HepG2 (cell line): ENCODE results near the gene DAPL1.

Experiments used
- CREM ChIP-seq, 2 experiments: sonication (generic) in 1 of 2; formaldehyde crosslinking in 1 of 2; IDR thresholded peaks; 2 replicates each; pipeline versions ENCODE4 v1.4.0 to v1.6.1; 2016 to 2020; ENCODE audit warnings: antibody characterized with exemption in 1 of 2, mild to moderate bottlenecking in 1 of 2, missing genetic modification reagents in 1 of 2
- HMG20B ChIP-seq: conservative IDR thresholded peaks from 2 replicates; pipeline ENCODE4 v1.6.1; 2016; ENCODE audit warnings: missing genetic modification reagents, missing compliant biosample characterization
- KDM1A ChIP-seq: IDR thresholded peaks from 2 replicates; pipeline ENCODE4 v1.6.1; 2016; ENCODE audit warnings: missing compliant biosample characterization
- MIER2 ChIP-seq: IDR thresholded peaks from 2 replicates; pipeline ENCODE4 v1.6.1; 2016; ENCODE audit warnings: missing biosample characterization, missing genetic modification reagents
- SP5 ChIP-seq: IDR thresholded peaks from 2 replicates; pipeline ENCODE4 v1.6.1; 2016; ENCODE audit warnings: low read depth, borderline replicate concordance
- TCF7 ChIP-seq: sonication (generic); IDR thresholded peaks from 2 replicates; pipeline ENCODE4 v1.6.1; 2016; ENCODE audit warnings: antibody characterized with exemption, low read depth
- YY1 ChIP-seq: IDR thresholded peaks from 2 replicates; pipeline ENCODE4 v1.6.1; 2011; ENCODE audit warnings: low read length, low read depth, moderate library complexity, mild to moderate bottlenecking; ENCODE audit not compliant: insufficient read depth, insufficient replicate concordance
- ZNF224 ChIP-seq: sonication (generic); formaldehyde crosslinking; IDR thresholded peaks from 2 replicates; pipeline ENCODE4 v1.5.0; 2020; ENCODE audit warnings: mild to moderate bottlenecking, missing genetic modification reagents
- ZNF263 ChIP-seq: sonication (generic); formaldehyde crosslinking; IDR thresholded peaks from 2 replicates; pipeline ENCODE4 v1.4.0; 2020; ENCODE audit warnings: missing genetic modification reagents
- TF ChIP-seq, protein P1 (sequence below): sonication (generic); formaldehyde crosslinking; IDR thresholded peaks from 2 replicates; pipeline ENCODE4 v1.5.0; 2020; ENCODE audit warnings: mild to moderate bottlenecking, missing genetic modification reagents, moderate library complexity

DNA sequence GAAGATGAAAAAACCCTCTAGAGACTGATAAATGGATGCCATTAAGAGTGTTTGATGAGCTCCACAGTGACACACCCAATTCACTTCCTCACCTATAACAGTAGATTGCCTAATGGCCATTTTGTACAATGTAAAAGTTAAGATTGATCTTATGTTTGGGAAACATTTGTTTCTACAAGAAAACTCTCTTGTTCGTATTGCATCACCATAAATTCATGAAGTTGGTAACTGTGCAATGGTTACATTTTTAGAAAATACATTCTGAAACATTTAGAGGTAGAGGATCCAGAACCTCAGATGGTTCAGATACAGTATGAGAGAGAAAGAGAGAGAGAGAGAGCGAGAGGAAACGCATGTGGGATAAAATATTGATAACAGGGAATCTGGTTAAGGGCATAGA lies 31.8 kb downstream of the DAPL1 start:
- no peak for TF ChIP-seq ZNF224 (CRISPR knock-in tag)
- no peak for TF ChIP-seq SP5 (CRISPR knock-in tag)
- TF ChIP-seq HMG20B: no peak
- TF ChIP-seq MIER2 (CRISPR knock-in tag): no peak
- TF ChIP-seq, protein P1, sequence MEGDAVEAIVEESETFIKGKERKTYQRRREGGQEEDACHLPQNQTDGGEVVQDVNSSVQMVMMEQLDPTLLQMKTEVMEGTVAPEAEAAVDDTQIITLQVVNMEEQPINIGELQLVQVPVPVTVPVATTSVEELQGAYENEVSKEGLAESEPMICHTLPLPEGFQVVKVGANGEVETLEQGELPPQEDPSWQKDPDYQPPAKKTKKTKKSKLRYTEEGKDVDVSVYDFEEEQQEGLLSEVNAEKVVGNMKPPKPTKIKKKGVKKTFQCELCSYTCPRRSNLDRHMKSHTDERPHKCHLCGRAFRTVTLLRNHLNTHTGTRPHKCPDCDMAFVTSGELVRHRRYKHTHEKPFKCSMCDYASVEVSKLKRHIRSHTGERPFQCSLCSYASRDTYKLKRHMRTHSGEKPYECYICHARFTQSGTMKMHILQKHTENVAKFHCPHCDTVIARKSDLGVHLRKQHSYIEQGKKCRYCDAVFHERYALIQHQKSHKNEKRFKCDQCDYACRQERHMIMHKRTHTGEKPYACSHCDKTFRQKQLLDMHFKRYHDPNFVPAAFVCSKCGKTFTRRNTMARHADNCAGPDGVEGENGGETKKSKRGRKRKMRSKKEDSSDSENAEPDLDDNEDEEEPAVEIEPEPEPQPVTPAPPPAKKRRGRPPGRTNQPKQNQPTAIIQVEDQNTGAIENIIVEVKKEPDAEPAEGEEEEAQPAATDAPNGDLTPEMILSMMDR (CRISPR knock-in tag): no peak
- TF ChIP-seq CREM (IDR thresholded peaks at IDR 0.05): no peak
- TF ChIP-seq CREM (CRISPR knock-in tag; IDR thresholded peaks at IDR 0.05): no peak
- TF ChIP-seq YY1: no peak
- TF ChIP-seq ZNF263 (CRISPR knock-in tag): no peak
- no peak for TF ChIP-seq TCF7
- TF ChIP-seq KDM1A (CRISPR knock-in tag): no peak
